GDM1 (cell line): ENCODE data around the gene RBPJL.
"Not testable (repeated sequence)": the region's sequence is repeated elsewhere in the genome, so short reads cannot be mapped to it uniquely, and the experiment has no call there.

Experiments
- DNase-seq: peaks from one replicate; lab custom pipeline; 2025; lab: John Stamatoyannopoulos, UW

RBPJL gene

GRCh38 chr20:45342855-45343531 is 36.4 kb downstream of the RBPJL start:
- DNase-seq, result no peak

GRCh38 chr20:45343532-45344167 is 37.0 kb downstream of the RBPJL start:
- no peak for DNase-seq

DNA sequence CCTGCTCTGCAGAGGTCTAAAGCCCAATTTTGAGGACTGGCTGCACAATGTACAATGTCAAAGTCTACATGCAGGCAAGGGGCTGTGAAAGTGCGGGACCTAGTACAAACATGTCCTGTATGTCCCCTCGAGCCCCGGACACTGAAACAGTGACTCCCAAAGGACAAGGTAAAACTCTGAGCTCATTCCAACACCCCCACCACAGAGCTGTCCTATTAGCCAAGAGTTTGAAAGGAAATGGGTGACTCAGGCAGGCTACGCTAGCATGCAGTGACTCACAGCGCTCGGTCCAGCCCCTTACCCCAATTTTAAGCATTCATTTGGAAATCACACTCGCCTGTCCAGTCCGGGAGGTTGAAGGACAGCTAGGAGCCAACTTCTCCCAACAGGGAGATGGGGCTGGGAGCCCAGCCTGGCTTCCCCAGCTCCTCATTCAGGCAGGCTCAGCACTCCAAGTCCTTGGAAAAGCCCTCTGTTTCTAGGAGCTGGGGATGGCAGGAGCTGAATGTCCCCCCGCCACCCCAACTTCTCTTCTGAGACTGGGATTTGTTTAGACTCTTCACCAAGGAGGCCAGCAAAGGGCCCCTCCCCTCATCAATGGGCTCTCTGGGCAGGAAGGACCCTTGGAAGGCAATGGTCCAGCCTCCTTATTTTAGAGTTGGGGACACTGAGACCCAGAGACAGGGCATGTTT is 37.7 kb downstream of the RBPJL start:
- DNase-seq, result no peak

- no peak for DNase-seq
Measured at GRCh38 chr20:45345104-45345936, 38.7 kb downstream of the RBPJL start.

DNA sequence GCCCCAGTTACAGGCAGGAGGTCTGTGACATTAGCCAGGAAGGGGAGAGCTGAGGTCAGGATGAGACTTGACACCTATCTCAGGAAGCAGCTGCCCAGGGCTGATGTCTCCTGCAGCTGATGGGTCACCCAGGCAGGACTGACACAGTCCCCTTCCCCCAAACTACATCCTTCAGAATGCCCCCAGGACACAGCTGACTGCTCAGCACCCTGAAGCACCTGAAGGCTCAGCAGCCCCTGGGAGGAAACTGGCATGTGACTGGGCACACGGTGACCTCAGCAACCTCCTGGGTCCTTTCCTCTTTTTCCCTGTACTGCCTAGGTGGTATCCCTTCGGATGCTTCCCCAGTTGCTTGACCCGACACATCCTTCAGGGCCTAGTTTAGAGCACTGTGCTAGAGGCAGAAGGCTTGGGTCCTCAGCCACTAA is 39.7 kb downstream of the RBPJL start:
- DNase-seq, result peak; percentile 21

- no peak for DNase-seq
Measured at GRCh38 chr20:45346851-45347250, 40.2 kb downstream of the RBPJL start.

DNA sequence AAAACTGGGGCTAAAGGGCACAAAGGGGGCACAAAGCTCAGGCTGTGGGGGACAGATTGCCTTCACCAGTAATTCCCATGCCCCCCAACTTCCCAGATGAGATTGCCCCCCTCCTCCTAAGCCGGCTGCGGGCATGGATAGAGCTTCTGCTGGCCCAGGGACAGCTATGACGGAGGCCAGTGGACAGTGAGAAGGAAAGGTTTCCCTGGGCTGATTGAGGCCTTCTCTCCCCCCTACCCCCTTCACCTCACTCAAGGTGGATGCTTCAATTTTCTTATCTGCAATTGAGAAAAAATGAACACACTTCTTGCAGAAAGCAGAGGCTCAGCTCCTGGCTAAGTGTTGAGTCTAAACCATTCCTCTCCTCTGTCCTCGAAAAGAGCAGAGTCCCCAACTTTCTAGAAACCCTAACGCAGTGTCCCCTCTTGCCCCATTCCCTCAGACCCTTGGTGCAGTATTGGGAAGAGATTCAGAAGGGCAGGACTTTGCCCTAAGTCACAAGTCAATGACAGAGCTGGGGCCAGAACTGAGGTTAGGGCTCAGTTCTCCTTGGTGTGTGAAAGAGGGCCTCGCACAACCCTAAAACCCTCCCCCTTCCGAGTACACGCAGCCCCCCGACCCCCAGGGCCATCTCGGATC is 40.8 kb downstream of the RBPJL start:
- no peak for DNase-seq

DNA sequence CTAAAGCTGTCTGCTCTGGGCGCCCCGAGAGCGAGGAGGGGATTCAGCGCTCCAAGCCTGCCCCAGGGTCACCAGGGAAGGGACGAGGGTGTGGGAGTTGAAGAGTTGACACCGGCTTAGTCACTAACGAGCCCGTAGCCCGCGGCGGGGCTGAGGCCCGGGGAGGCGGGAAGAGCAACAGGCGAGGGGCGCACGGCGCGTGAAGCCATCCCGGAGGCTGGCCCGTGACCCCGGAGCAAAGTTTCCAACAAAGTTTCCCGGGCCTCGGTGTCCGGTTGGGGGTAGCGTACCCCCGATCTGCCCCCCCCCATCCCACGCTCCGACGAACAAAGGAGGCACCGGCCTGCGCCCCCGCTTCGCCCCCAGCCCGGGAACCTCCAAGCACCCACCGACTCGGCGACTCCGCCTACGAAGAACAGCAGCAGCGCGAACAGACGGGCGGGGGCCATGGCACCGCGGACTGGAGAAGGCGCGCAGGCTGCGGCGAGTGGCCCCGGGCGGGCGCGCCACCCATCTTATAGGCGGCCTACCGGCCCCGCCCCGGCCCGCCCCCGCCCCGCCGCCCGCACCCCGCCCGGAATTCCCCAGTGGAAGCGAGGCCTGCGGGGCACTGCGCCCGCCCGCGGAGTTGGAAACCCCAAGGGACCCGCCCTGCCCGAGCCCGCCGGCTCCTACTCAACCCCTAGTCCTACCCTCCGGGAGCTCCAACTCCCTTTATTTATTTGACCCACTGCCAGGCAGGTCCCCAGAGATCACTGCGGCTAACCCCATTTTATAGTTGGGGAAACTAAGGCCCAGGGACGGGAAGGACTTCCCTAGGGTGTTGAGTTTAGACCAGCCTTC is 41.5 kb downstream of the RBPJL start, which contains the start of gene SDC4:
Gene SDC4, minus strand, starts transcription at position 489 of the 843 bp plus-strand sequence. Its CDS starts 40 bp downstream, at position 449.
- no peak for DNase-seq

- DNase-seq, result no peak
Measured at GRCh38 chr20:45350217-45350616, 43.6 kb downstream of the RBPJL start.

DNA sequence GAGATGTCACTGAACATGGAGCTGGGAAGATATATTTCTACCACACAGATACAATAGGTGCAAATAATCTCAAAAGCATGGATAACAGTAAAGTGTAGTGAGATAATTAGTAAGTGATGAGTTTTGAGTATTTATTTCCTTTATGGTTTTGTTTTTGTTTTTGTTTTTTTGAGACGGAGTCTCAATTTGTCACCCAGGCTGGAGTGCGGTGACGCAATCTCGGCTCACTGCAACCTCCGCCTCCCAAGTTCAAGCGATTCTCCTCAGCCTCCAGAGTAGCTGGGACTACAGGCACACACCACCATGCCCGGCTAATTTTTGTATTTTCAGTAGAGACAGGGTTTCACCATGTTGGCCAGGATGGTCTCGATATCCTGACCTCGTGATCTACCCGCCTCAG is 44.2 kb downstream of the RBPJL start:
- DNase-seq, result not testable (repeated sequence)

GRCh38 chr20:45352729-45353128 is 46.1 kb downstream of the RBPJL start:
- DNase-seq, result no peak

DNA sequence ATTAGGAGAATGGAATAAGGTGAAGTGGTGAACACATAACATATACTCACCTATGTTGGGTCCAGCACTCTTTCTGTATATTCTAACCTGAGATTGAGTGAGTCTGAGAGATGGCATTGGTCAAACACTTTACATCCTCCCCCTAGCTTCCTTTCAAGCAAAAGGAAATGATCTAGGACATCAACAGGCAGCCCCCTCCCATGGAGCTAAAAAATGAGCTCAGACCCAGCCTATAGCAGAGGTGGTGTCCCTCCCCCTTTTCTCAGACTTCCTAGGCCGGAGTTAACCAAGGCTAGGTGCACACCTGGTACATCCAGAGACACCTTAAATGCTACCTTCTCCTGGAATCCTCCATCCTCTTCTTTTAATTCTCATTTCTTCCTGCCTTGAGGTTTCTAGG is 47.1 kb downstream of the RBPJL start:
- no peak for DNase-seq

DNA sequence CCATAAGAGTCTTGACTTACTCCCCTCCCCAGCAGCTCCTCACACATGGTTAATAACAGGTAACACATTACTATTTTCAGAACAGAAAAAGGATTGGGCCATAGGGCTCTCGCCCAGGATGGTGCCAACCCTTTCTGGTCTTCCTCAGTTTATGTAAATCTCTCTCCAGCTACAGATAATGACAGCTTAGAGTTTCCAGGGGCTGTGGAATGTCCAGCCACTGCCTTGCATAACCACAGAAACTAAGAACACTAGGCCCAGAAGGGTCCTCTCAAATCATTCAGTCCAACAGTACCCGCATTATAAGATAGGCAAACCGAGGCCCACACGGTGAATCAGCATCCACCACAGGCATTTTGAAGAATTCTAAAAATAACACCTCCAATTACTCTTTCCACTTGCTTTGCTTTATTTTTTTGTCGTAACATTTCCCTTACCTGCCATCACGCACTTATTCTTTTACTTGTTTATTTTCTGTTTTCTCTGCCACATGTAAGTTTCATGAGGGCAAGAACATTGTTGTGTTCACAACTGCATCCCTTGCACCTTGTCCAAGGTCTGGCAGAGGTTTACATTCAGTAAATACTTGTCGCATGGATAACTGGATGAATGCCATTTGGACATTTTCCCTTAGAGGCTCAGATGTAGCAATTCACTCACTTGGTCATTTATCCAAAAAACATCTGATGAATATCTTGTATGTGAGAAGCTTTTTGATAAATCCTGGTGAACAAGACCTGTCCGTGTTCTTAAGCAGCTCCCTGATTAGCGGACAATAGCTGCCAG is 48.0 kb downstream of the RBPJL start:
- DNase-seq, result no peak

DNA sequence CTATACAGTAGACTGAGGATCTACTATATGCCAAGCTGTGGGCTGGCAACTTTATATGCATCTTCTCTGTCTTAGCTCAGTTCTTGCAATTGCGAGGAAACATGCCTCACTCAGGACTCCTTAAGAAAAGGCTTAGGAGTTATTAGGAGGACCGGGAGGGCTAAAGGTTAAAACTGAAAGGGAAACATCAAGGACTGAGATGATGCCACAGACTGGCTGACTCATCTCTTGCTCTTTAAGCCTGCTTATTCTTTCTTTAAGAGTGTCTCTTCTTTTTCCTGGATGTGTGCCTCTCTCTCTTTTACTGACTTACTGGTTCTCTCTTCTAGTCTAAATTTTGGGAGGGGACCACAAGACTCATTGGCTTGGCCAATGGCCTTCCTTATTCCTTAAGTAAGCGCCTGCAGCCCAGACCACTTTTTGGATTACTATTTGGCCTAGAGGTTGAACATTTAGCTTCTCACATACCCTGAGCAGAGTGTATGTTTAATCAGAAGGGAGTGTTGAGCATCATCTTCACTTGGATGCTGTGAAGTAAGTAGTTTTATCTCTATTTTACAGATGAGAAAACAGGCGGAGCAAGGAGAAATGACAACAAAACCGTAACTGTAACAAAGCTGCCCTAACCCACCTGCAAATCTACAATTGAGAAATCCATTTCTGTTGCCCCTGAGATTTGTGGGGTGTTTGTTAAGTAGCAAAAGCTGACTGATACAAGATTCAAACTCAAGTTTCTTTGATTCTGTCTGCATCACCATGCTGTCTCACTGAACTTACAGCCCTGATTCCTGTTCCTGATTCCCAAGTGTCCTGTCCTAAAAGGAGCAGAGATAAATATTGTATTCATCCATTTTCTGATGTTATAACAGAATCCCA is 48.8 kb downstream of the RBPJL start:
- no peak for DNase-seq

DNA sequence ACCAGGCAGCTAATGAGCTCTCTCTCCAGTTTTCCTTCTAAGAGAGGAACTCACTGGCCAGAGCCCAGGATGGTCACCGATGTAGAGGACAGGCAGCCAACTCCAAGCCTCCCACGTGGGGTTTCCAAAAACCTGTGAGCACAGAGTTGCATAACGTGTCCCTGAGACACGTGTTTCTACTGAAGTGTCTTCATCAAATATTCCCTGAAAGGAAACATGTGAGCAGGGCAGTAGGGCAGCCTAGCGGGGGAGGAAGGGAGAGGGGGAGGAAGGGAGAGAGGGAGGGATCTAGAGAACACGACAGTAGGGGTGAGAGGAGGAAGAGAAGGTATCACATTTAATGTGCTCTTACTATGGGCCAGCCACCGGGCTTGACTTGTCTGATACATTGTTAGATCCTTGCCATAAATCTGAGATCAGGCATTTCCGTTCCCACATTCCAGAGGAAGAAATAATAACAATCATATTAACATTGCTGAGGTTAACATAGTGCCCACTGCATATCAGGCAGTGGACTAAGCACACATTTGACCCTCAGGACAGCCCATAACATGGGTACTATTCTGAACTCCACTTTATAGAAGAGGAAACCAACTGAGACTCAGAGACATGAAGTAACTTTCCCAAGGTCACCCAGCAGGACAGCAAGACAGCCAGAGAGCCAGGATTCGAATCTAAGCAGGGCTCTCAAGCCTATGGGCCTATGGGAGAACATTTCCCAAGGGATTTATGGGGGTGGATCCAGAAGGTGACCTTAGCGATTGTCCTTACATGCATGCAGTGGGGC is 51.8 kb downstream of the RBPJL start:
- no peak for DNase-seq

GRCh38 chr20:45359069-45359405 is 52.4 kb downstream of the RBPJL start:
- DNase-seq, result no peak

DNA sequence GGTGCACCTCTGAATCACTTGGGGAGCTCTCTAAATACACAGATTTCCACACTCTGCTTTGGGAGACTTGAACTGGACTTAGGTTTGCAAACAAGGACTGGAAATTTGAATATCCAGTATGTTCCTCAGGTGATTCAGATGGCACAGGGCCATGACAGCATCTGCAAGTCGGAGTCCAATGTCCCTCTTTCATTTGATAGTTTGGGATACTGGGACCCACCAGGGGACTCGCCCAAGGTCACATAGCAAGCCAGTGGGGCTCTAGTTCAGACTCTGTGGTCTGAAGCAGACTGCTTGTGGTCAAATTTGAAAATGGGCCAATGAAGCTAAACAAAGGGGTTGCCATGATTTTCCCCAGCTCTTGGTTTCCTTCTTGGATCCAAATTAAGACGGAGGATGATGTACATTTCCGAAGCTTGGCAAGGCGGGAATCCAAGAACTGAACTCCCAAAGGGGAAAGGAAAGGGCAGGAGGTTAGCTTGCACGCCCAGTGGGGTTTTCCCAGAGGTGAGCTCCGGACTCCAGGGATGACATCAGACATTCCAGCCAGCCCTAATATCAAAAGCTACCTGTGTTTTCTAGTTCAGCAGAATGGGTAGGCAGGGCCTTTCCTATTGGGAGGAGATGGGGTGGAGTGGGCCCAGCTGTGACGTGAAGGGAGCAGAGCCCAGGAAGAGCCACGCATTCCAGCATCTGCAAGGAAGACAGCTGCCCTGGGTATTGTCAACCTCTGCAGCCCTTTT is 52.9 kb downstream of the RBPJL start:
- no peak for DNase-seq

DNA sequence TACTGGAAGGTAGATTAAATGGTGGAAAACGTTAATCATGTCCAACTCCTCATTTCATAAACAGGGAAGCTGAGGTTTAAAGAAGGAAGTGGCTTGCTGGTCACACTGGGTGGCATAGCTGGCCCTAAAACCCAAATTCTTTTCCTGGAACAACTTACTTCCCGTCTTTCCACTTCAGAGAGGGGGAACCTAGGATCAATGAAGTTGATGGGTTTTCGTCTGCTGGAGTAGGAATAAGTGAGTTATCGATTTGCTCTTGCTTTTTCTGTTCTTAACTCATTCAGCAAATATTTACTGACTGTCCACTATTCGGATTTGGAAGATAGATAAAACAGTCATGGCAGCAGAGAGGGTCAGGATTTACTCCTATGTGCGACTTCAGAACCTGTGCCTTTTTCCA is 55.2 kb downstream of the RBPJL start:
- DNase-seq, result peak; percentile 21
